Measurements from ENCODE around the gene STON2.

Gene STON2

GRCh38 chr14:81344481-81345160, 55.5 kb downstream of the STON2 start:
- no peaks in the 10 kb centered on the region for H3K27me3 ChIP-seq (ENCODE audit: low read depth, low read length)
- H3K36me3 ChIP-seq (ENCODE audit: control insufficient read depth in 1 of 2, insufficient read depth in 2 of 2, low read length in 2 of 2), result no peaks in the 10 kb centered on the region
- no peak overlapping the region for H3K27ac ChIP-seq (ENCODE audit: low read length)
- H3K4me1 ChIP-seq (ENCODE audit: control insufficient read depth in 1 of 2, insufficient read depth in 2 of 2, low read length in 2 of 2), result peaks cover 0 to 10% of the 10 kb centered on the region in 2 donors
- no peak overlapping the region for H3K4me3 ChIP-seq (ENCODE audit: low read depth in 1 of 2, low read length in 2 of 2)
- H3K9me3 ChIP-seq (ENCODE audit: control insufficient read depth in 1 of 2, low read length in 2 of 2), result no peaks in the 10 kb centered on the region

- no peak overlapping the region for H3K27ac ChIP-seq (ENCODE audit: low read length)
- H3K36me3 ChIP-seq (ENCODE audit: control insufficient read depth in 1 of 2, insufficient read depth in 2 of 2, low read length in 2 of 2), result no peaks in the 10 kb centered on the region
- H3K4me1 ChIP-seq (ENCODE audit: control insufficient read depth in 1 of 2, insufficient read depth in 2 of 2, low read length in 2 of 2), result peaks cover 0 to 10% of the 10 kb centered on the region in 2 donors
- H3K9me3 ChIP-seq (ENCODE audit: control insufficient read depth in 1 of 2, low read length in 2 of 2), result no peaks in the 10 kb centered on the region
- no peak overlapping the region for H3K4me3 ChIP-seq (ENCODE audit: low read depth in 1 of 2, low read length in 2 of 2)
- H3K27me3 ChIP-seq (ENCODE audit: low read depth, low read length), result no peaks in the 10 kb centered on the region
These were observed 56.4 kb downstream of the STON2 start for GRCh38 chr14:81343701-81344100.

- peaks cover 0 to 10% of the 10 kb centered on the region in 2 donors for H3K4me1 ChIP-seq (ENCODE audit: control insufficient read depth in 1 of 2, insufficient read depth in 2 of 2, low read length in 2 of 2)
- no peaks in the 10 kb centered on the region for H3K9me3 ChIP-seq (ENCODE audit: control insufficient read depth in 1 of 2, low read length in 2 of 2)
- H3K27ac ChIP-seq (ENCODE audit: low read length), result no peak overlapping the region
- no peaks in the 10 kb centered on the region for H3K36me3 ChIP-seq (ENCODE audit: control insufficient read depth in 1 of 2, insufficient read depth in 2 of 2, low read length in 2 of 2)
- no peaks in the 10 kb centered on the region for H3K27me3 ChIP-seq (ENCODE audit: low read depth, low read length)
- H3K4me3 ChIP-seq (ENCODE audit: low read depth in 1 of 2, low read length in 2 of 2), result no peak overlapping the region
These were observed 57.1 kb downstream of the STON2 start for GRCh38 chr14:81342850-81343580.

- peaks cover 0 to 10% of the 10 kb centered on the region in 2 donors for H3K4me1 ChIP-seq (ENCODE audit: control insufficient read depth in 1 of 2, insufficient read depth in 2 of 2, low read length in 2 of 2)
- no peak overlapping the region for H3K4me3 ChIP-seq (ENCODE audit: low read depth in 1 of 2, low read length in 2 of 2)
- no peaks in the 10 kb centered on the region for H3K9me3 ChIP-seq (ENCODE audit: control insufficient read depth in 1 of 2, low read length in 2 of 2)
- no peaks in the 10 kb centered on the region for H3K27me3 ChIP-seq (ENCODE audit: low read depth, low read length)
- H3K27ac ChIP-seq (ENCODE audit: low read length), result no peak overlapping the region
- H3K36me3 ChIP-seq (ENCODE audit: control insufficient read depth in 1 of 2, insufficient read depth in 2 of 2, low read length in 2 of 2), result no peaks in the 10 kb centered on the region
These were observed 58.3 kb downstream of the STON2 start for GRCh38 chr14:81341781-81342180.

GRCh38 chr14:81341370-81341769, 58.8 kb downstream of the STON2 start:
- Histone ChIP-seq H3K9me3 (ENCODE audit: control insufficient read depth in 1 of 2, low read length in 2 of 2) (no peaks in the 10 kb centered on the region), H3K27ac (ENCODE audit: low read length) (no peak overlapping the region), H3K27me3 (ENCODE audit: low read depth, low read length) (no peaks in the 10 kb centered on the region), H3K36me3 (ENCODE audit: control insufficient read depth in 1 of 2, insufficient read depth in 2 of 2, low read length in 2 of 2) (no peaks in the 10 kb centered on the region), H3K4me3 (ENCODE audit: low read depth in 1 of 2, low read length in 2 of 2) (no peak overlapping the region), H3K4me1 (ENCODE audit: control insufficient read depth in 1 of 2, insufficient read depth in 2 of 2, low read length in 2 of 2) (peaks cover 0 to 10% of the 10 kb centered on the region in 2 donors)

GRCh38 chr14:81340201-81340600, 59.9 kb downstream of the STON2 start:
- Histone ChIP-seq H3K4me3 (ENCODE audit: low read depth in 1 of 2, low read length in 2 of 2) (no peak overlapping the region), H3K36me3 (ENCODE audit: control insufficient read depth in 1 of 2, insufficient read depth in 2 of 2, low read length in 2 of 2) (no peaks in the 10 kb centered on the region), H3K4me1 (ENCODE audit: control insufficient read depth in 1 of 2, insufficient read depth in 2 of 2, low read length in 2 of 2) (peaks cover 0 to 10% of the 10 kb centered on the region in 2 donors), H3K27me3 (ENCODE audit: low read depth, low read length) (no peaks in the 10 kb centered on the region), H3K9me3 (ENCODE audit: control insufficient read depth in 1 of 2, low read length in 2 of 2) (no peaks in the 10 kb centered on the region), H3K27ac (ENCODE audit: low read length) (no peak overlapping the region)

GRCh38 chr14:81337073-81337472, 63.1 kb downstream of the STON2 start:
- peaks cover 0 to under 1% of the 10 kb centered on the region in 2 donors for H3K4me1 ChIP-seq (ENCODE audit: control insufficient read depth in 1 of 2, insufficient read depth in 2 of 2, low read length in 2 of 2)
- H3K36me3 ChIP-seq (ENCODE audit: control insufficient read depth in 1 of 2, insufficient read depth in 2 of 2, low read length in 2 of 2), result no peaks in the 10 kb centered on the region
- no peaks in the 10 kb centered on the region for H3K9me3 ChIP-seq (ENCODE audit: control insufficient read depth in 1 of 2, low read length in 2 of 2)
- H3K27me3 ChIP-seq (ENCODE audit: low read depth, low read length), result no peaks in the 10 kb centered on the region
- H3K4me3 ChIP-seq (ENCODE audit: low read depth in 1 of 2, low read length in 2 of 2), result no peak overlapping the region
- no peak overlapping the region for H3K27ac ChIP-seq (ENCODE audit: low read length)

GRCh38 chr14:81336009-81336408, 64.1 kb downstream of the STON2 start:
- no peaks in the 10 kb centered on the region for H3K4me1 ChIP-seq (ENCODE audit: control insufficient read depth in 1 of 2, insufficient read depth in 2 of 2, low read length in 2 of 2)
- no peaks in the 10 kb centered on the region for H3K27me3 ChIP-seq (ENCODE audit: low read depth, low read length)
- H3K36me3 ChIP-seq (ENCODE audit: control insufficient read depth in 1 of 2, insufficient read depth in 2 of 2, low read length in 2 of 2), result no peaks in the 10 kb centered on the region
- H3K4me3 ChIP-seq (ENCODE audit: low read depth in 1 of 2, low read length in 2 of 2), result no peak overlapping the region
- no peaks in the 10 kb centered on the region for H3K9me3 ChIP-seq (ENCODE audit: control insufficient read depth in 1 of 2, low read length in 2 of 2)
- no peak overlapping the region for H3K27ac ChIP-seq (ENCODE audit: low read length)

- H3K4me3 ChIP-seq (ENCODE audit: low read depth in 1 of 2, low read length in 2 of 2), result no peak overlapping the region
- H3K36me3 ChIP-seq (ENCODE audit: control insufficient read depth in 1 of 2, insufficient read depth in 2 of 2, low read length in 2 of 2), result no peaks in the 10 kb centered on the region
- H3K27me3 ChIP-seq (ENCODE audit: low read depth, low read length), result no peaks in the 10 kb centered on the region
- H3K9me3 ChIP-seq (ENCODE audit: control insufficient read depth in 1 of 2, low read length in 2 of 2), result no peaks in the 10 kb centered on the region
- no peaks in the 10 kb centered on the region for H3K4me1 ChIP-seq (ENCODE audit: control insufficient read depth in 1 of 2, insufficient read depth in 2 of 2, low read length in 2 of 2)
- H3K27ac ChIP-seq (ENCODE audit: low read length), result no peak overlapping the region
These were observed 67.4 kb downstream of the STON2 start for GRCh38 chr14:81332725-81333124.

- no peaks in the 10 kb centered on the region for H3K4me1 ChIP-seq (ENCODE audit: control insufficient read depth in 1 of 2, insufficient read depth in 2 of 2, low read length in 2 of 2)
- H3K36me3 ChIP-seq (ENCODE audit: control insufficient read depth in 1 of 2, insufficient read depth in 2 of 2, low read length in 2 of 2), result no peaks in the 10 kb centered on the region
- no peak overlapping the region for H3K27ac ChIP-seq (ENCODE audit: low read length)
- H3K27me3 ChIP-seq (ENCODE audit: low read depth, low read length), result no peaks in the 10 kb centered on the region
- H3K4me3 ChIP-seq (ENCODE audit: low read depth in 1 of 2, low read length in 2 of 2), result no peak overlapping the region
- H3K9me3 ChIP-seq (ENCODE audit: control insufficient read depth in 1 of 2, low read length in 2 of 2), result no peaks in the 10 kb centered on the region
These were observed 68.7 kb downstream of the STON2 start for GRCh38 chr14:81331229-81332021.

GRCh38 chr14:81330619-81331122, 69.5 kb downstream of the STON2 start:
- no peak overlapping the region for H3K27ac ChIP-seq (ENCODE audit: low read length)
- no peaks in the 10 kb centered on the region for H3K36me3 ChIP-seq (ENCODE audit: control insufficient read depth in 1 of 2, insufficient read depth in 2 of 2, low read length in 2 of 2)
- no peaks in the 10 kb centered on the region for H3K9me3 ChIP-seq (ENCODE audit: control insufficient read depth in 1 of 2, low read length in 2 of 2)
- no peaks in the 10 kb centered on the region for H3K27me3 ChIP-seq (ENCODE audit: low read depth, low read length)
- H3K4me1 ChIP-seq (ENCODE audit: control insufficient read depth in 1 of 2, insufficient read depth in 2 of 2, low read length in 2 of 2), result no peaks in the 10 kb centered on the region
- H3K4me3 ChIP-seq (ENCODE audit: low read depth in 1 of 2, low read length in 2 of 2), result no peak overlapping the region
